HG03342 (cell line): ENCODE data around the gene ARHGEF11.

ENCODE experiments used
- ATAC-seq: cut with Tn5 transposase; IDR thresholded peaks from one replicate; pipeline ENCODE4 v1.9.1; 2021; ENCODE audit warnings: mild to moderate bottlenecking, moderate library complexity; ENCODE audit not compliant: unreplicated experiment

The ARHGEF11 gene

DNA sequence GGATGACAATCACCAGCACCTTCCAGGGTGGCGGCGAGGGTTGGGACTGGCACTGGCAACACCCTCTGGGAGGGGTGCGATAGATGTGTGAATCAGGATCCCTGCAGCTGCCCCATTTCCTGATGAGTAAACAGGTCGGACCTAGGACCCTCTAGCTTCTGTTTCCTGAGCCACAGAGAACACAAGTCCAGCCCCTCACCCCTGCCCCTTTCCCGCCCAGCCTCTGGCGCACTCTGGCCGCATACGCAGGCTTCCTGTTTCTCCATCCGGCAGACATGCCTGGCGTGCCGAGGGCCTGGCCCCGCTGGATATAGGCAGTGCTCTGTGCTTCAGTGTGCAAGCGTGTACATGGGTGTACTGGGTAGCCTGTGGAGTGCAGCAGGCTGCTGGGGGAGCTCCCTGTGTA lies 147.4 kb downstream of the ARHGEF11 start:
- ATAC-seq, result no peak

DNA sequence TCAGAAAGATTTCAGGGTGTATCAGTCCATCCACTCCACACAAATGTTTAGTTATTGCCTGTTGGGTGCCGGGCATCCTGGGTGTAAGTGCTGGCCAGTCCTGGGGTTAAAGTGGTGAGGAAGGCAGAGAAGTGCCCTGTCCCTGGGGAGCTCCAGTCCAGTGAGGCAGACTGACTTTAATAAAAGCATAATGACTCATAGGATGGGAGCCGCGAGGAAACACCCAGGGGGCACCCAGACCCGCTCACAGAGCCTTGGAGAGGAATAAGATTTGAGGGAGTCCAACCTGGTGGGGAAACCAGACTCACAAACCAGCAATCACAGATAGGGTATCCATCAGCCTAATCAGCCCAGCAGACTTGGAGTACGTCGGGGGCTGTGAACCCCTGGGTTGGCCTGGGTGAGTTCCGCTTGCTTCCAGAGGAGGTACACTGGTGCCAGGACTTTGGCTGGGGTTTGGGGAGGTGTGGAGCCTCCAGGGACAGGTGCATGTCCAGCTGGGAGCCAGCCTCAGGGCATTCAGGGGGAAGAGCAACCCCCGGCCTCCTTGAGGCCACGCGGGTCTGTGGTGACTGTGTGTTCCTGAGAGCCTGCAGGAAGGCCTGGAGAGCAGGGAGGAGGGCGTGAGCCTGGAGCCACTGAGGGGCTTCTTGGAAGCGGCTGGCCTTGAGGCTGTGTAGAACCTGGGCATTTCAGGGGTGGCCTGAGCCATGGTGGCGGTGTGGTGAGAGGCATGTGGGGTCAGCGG lies 148.3 kb downstream of the ARHGEF11 start:
- ATAC-seq, result no peak

DNA sequence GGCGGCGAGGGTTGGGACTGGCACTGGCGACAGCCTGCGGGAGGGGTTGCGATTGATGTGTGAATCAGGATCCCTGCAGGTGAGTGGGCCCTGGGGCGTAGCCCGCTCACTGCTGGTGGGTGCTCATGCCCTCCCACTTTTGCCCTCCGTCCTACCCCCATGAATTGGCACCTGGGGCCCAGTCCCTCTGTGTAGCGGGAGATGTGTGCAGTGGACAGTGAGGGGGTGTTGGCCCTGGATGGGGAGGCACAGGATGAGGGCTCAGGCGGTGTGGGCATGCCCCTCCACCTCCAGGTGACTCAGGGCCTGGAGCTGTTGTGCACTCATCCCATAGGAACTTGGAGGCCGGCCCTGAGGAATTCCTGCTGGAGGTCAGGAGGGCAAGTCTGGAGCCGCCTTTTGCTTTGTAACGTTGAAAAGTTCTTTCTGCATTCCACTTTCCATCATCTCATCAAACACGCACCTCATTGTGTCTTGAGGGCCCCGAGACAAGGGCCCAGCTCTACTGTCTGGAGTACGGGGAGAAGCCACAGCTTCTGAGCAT lies 149.0 kb downstream of the ARHGEF11 start:
- no peak for ATAC-seq

DNA sequence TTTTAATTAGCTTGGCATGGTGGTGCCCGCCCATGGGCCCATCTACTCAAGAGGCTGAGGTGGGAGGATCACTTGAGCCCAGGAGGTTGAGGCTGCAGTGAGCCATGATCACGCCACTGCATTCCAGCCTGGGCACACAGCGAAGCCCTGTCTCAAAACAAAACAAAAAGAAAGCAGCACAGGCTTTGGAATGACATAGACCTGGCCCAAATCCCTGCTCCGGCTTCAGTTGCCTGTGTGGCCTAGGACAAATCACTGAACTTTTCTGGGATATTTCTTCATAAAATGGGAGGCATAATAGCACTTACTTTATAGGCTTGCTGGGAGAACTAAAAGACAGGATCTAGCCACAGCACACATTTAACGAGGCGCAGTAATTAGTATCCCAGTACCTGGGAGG lies 149.6 kb downstream of the ARHGEF11 start:
- ATAC-seq, result no peak

DNA sequence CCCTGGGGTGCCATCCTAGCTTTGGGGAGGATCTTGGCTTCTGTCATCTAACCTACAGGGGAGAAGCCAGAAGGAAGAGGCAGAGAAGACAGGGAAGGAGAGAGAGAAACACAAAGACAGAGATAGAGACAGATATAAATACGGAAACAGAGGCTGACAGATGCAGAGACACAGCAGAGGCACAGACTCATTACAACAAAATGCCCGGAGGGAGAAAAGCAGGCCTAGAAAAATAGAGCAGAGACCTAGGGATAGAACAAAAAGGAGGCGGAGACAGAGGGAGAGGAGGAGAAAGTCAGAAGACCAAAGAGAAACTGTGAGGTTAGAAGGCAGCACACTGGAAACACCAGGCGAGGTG lies 150.1 kb downstream of the ARHGEF11 start:
- no peak for ATAC-seq

DNA sequence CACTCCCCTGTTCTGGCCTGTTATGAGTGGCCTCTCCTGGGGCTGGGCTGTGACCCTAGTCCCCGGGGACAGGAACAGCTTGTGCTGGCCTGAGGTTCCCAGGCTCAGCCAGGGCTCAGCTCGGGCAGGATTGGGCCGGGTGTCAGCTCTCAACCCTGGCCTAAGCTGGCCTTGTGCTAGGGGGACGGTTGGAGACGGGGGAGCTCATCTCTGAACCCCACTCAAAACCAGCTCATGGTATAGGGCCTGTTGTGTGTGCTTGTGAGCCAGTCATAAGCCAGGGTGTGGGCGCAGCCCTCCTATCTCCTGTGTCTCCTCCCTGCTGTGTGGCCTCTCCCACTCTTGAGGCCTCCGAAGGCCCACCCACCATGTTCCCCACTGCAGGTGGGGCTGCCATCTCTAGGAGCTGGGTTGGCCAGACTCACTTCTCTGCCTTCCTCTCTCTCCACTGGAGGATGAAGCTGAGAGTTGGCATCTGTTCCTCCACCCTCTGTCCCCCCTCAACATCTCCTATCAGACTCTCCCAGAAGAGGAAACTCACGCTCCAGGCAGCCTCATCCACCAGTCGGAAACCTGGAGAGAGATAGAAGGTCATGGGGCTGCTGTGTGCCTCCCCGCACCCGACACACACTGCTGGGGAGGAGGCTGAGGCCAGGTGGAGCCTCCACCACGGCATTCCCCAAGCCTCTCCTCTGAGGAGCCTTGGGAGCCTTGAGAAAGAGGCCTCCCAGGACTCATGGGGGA lies 150.7 kb downstream of the ARHGEF11 start:
- ATAC-seq, result no peak

DNA sequence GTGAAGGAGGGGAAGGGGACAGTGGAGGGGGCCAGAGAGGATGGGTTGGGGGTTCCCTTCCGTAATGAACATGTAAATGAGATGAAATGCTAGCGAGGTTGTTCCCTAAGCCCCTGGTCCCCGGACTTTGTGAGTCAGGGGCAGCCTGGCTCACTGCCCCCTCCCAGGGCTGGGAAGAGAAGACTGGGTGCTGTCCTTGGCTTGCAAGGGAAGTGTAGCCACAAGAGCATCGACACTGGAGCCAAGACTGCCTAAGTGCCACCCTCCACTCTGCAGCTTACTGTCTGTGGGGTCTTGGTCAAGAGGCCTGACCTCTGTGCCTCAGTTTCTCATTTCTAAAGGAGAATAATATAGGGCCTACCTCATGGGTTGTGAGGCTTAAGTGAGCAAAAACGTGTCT lies 151.5 kb downstream of the ARHGEF11 start:
- ATAC-seq, result no peak

DNA sequence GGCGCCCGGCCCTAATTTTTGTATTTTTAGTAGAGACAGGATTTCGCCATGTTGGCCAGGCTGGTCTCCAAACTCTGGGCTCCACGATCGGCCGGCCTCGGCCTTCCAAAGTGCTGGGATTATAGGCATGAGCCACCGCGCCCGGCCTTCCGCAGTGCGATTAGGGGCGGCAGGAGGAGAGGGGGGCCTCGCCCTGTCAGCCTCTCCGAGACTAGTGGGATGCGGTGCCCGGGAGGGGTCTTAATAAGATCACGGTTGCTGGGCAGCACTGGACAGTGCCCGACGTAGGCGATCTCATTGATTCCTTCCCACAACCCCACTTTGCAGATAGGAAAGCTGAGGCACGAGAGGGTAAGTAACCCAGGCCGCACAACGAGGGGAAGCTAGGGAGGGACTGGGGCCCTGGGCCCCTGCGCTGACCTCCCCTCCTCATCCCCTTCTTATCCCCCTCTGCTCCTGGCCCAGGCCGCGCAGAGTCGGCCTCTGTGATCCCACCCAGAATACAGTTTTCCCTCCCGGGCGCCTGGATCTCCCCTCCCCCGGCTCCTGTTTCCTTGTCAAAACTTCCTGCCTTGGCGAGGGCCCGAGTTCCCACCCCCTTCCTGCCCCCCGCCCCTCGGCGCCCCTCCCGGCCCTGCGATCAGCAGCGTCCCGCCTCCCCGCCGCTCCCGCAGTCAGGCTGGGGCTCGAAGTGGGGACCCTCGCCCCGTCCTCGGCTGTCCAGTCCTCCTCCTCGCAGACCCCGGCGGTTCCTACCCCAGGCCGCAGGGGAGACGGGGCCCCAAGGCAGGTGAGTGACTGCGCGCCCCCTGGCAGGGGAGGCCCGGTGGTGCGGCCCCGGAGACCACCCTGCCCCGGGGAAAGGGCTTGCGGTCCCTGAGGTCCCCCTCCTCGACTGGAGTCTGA lies 152.2 kb downstream of the ARHGEF11 start, which contains the start of gene PEAR1:
Gene PEAR1 (plus strand): TSS at position 671 of the 906 bp plus-strand sequence. CDS start 10,209 bp downstream, outside the sequence.
- no peak for ATAC-seq

DNA sequence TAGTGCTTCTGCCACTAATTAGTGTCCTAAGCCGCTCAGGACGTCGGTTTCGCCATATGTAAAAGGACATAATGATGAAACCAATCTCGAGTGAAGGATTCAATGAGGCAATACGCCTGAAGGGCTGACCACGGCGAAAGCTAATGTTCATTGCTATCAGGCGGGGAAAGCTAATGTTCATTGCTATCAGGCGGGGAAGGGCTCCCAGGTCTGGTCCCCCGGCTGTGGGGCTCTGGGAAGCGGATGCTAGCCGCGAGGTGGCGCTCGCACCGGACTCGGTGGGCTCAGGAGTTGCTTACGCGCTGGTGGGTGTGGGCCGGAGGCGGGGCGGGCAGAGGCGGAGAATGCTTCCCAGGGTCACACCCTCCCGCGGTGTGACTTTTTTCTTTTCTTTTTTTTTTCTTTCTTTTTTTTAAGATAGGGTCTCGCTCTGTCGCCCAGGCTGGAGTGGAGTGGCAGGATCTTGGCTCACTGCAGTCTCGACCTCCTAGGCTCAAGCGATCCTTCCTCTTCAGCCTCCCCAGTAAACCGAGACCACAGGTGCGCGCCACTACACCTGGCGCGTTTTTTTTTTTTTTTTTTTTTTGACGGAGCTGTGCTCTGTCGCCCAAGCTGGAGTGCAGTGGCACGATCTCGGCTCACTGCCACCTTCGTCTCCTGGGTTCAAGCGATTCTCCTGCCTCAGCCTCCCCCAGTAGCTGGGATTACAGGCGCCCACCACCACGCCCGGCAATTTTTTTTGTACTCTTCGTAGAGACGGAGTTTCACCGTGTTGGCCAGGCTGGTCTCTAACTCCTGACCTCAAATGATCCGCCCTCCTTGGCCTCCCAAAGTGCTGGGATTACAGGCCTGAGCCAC lies 153.1 kb downstream of the ARHGEF11 start:
- peak; percentile 67 for ATAC-seq

DNA sequence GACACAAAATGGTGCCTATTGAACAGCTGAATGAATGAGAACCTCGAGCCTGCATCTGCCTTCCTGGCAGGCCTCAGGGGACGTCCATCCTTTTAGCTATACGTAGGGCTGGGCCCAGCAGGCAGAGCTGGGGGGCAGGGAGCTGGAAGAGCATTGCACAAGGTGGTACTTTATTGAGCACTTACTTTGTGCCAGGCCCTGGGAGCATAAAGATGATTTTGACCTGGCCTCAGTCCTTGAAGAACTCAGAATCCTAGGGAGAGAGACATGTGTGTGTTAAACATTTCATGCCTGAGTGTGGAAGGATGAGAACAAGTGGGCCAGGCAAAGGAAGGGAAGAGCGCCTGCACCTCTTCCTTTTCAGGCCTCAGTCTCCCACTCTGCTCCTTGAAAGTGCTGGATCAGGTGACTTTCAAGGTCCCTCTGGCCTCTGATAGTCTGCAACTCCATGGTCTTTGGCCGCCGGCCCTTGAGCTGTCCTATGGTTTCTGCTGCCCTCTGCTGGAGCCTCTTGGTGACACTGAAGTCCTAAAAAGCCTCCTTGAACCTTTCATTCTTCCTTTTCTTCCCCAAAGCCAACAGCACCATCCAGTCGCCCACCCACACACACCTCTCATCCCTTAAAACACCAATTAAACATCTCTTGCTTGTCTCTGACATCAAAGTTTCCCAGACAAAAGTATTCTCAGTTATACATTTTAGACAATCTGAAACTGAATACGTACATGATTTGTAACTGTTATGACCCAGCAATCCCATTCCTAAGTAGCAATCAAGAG lies 155.6 kb downstream of the ARHGEF11 start:
- ATAC-seq, result no peak

DNA sequence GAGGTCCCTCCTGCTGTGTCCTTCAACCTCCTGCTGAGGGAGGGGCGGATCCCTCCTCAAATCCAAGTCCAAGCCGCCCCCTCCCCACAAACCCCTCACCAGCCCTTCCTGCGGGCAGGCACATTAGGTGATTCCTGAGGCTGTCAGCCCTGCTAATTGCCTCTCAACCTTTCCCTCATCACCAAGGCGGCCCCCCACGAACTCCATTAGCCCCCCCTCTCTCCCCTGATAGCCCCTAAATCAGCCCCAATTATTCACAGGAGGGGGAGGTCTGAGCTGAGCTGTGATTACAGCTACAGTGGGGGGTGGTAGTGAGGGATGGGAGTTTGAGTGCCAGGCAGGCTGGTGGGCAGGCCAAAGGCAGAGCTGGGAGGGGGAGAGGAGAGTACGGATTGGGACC lies 157.8 kb downstream of the ARHGEF11 start:
- ATAC-seq, result no peak

DNA sequence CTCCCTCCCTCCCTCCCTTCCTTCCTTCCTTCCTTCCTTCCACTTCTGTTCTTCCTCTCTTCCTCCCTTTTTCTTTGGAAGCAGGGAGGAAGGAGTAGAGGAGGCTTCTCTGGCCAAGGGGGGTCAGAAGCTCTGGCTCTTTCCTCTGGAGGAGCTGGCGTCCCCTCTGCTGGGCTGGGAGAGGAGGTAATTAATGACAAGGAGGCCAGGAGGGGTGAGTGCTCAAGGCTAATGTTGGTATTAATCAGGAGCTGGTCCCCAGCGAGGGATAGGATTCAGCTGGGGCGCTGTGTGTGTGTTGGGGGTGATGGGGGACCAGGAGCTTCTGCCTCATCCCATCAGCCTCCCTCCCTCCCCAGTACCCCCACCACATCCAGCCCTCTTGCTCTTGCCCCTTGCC lies 158.2 kb downstream of the ARHGEF11 start:
- no peak for ATAC-seq

DNA sequence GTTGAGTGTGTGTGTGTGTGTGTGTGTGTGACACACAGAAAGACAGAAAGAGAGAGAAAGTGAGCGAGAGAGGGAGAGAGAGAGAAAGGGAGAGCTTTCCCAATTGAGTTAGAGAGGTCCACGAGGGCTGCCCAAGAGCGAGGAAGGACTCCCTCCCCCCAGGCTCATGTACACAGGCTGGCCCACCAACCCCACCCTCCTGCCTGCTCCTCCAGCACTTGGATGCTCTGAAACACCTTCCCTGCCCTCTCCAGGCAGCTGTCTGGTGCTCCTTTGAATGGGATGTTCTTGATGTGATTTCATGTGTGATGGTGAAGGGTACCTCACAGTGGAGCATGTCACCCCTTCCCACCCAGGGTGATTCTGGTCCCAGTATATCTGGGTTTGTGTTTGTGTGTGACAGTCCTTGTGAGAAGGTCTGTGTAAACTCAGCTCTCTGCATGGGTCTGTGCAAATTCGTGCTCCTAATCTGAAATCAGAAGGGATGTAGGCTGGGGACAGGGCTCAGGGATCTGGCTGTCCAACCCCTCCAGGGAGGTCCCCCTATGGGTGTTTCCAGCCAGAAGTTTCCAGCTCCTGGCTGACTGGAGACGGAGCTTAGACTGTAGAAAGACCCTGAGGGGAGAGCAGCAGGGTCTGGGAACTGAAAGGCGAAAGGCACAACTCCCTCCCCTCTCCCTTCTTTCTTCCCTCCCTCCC lies 158.8 kb downstream of the ARHGEF11 start:
- ATAC-seq, result no peak

DNA sequence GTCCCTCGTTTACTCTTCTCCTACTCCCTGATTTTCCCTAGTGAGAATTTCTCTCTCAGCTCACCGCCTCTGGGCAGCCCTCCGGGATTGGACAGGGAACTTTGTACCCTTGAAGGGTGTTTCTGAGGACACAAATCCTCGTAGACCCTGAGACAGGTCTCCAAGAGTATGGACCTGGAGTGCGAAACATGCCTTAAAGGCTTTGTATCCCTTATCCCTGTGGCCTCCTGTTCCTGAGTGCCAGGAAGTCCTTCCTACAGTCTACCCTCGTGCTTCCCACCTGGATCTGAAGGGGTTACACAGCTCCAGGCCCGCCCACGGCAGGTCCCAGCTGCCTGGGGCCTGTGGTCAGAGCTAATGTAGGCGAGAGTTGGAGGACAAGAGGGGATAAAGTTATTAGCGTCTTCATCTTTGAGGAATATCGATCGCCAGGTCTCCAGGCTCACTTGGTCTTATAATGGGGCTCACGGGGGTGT lies 159.6 kb downstream of the ARHGEF11 start:
- ATAC-seq, result no peak

DNA sequence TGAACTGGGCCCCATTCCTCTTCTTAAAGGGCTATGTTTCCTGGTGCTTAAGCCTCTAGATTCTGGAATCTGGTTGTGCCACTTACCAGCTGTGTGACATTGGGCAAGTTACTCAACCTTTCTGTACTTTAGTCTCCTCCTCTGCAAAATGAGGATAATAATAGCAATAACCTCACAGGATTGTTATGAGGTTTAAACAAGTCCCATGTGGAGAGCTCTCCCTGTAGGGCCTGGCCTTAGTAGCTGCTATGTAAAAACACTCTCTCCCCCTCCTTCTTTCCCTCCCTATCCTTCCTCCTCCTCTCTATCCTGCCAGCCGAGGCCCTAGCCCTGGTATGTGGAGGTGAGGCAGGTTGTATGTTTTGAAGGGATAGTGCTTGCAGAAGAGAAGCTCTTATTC lies 160.2 kb downstream of the ARHGEF11 start:
- no peak for ATAC-seq
